Neural cell (in vitro differentiated cells): ENCODE data around the gene ZMAT5. TPM values are rescaled to one million over a fixed set of nuclear protein-coding genes. Genes with fewer than 3 reads are reported as not detected.

ENCODE experiments used
- H2AFZ ChIP-seq: fragments of 200-600, 300-800 bp; sonication (generic), shearing (Covaris generic); 2 replicates; pipeline ENCODE4 v1.6.0; 2014; ENCODE audit warnings: low read depth, mild to moderate bottlenecking, antibody characterized with exemption, low read length, moderate library complexity
- H3F3A ChIP-seq: fragments of 200-600 bp; shearing (Covaris generic); 2 replicates; pipeline ENCODE4 v1.6.1; 2016; ENCODE audit warnings: mild to moderate bottlenecking, moderate library complexity, mixed read lengths, antibody characterized with exemption, low read length; ENCODE audit not compliant: insufficient read depth, poor library complexity, severe bottlenecking
- H3K27ac ChIP-seq: fragments of 200-600, 300-800 bp; sonication (generic), shearing (Covaris generic); 2 replicates; pipeline ENCODE4 v1.5.1; 2014; ENCODE audit warnings: mild to moderate bottlenecking, low read length, moderate library complexity
- H3K27me3 ChIP-seq: fragments of 300-800, 200-600 bp; sonication (generic), shearing (Covaris generic); 2 replicates; pipeline ENCODE4 v1.6.0; 2014; ENCODE audit warnings: mild to moderate bottlenecking, low read depth, low read length, moderate library complexity; ENCODE audit not compliant: insufficient read depth
- H3K36me3 ChIP-seq: fragments of 300-800, 200-600 bp; sonication (generic), shearing (Covaris generic); 2 replicates; pipeline ENCODE4 v1.5.1; 2014; ENCODE audit warnings: mild to moderate bottlenecking, antibody characterized with exemption, low read length, moderate library complexity; ENCODE audit not compliant: insufficient read depth
- H3K4me2 ChIP-seq: fragments of 300-800, 200-600 bp; sonication (generic), shearing (Covaris generic); 2 replicates; pipeline ENCODE4 v1.6.0; 2014; ENCODE audit warnings: mild to moderate bottlenecking, low read length
- H3K4me3 ChIP-seq: fragments of 300-800, 200-600 bp; sonication (generic), shearing (Covaris generic); 2 replicates; pipeline ENCODE4 v1.5.1; 2014; ENCODE audit warnings: mild to moderate bottlenecking, low read length, moderate library complexity
- H3K79me2 ChIP-seq: fragments of 200-600 bp; shearing (Covaris generic); replicated peaks from 2 replicates; pipeline ENCODE4 v1.6.0; 2014; ENCODE audit warnings: mild to moderate bottlenecking, low read length, moderate library complexity; ENCODE audit not compliant: insufficient read depth
- H3K9ac ChIP-seq: fragments of 300-800, 200-600 bp; sonication (generic), shearing (Covaris generic); 2 replicates; pipeline ENCODE4 v1.6.1; 2016; ENCODE audit warnings: mild to moderate bottlenecking, low read length, mixed read lengths
- H3K9me2 ChIP-seq: fragments of 200-600 bp; shearing (Covaris generic); 2 replicates; pipeline ENCODE4 v1.6.1; 2016; ENCODE audit warnings: mild to moderate bottlenecking, low read length, mixed read lengths; ENCODE audit not compliant: insufficient read depth
- H3K9me3 ChIP-seq: fragments of 200-600, 300-800 bp; sonication (generic), shearing (Covaris generic); 2 replicates; pipeline ENCODE4 v1.6.1; 2016; ENCODE audit warnings: mild to moderate bottlenecking, mixed run types, low read length, moderate library complexity, mixed read lengths
- H4K20me1 ChIP-seq: fragments of 200-600 bp; shearing (Covaris generic); 2 replicates; pipeline ENCODE4 v1.6.1; 2016; ENCODE audit warnings: mild to moderate bottlenecking, mixed run types; ENCODE audit not compliant: insufficient read depth
- EP300 ChIP-seq: fragments of 450-650 bp; conservative IDR thresholded peaks from 2 replicates; pipeline ENCODE4 v1.6.1; 2014; ENCODE audit warnings: antibody characterized with exemption, mild to moderate bottlenecking, moderate library complexity; ENCODE audit not compliant: poor library complexity, severe bottlenecking
- MXI1 ChIP-seq: fragments of 450-650 bp; conservative IDR thresholded peaks from 2 replicates; pipeline ENCODE4 v1.6.1; 2014; ENCODE audit warnings: antibody characterized with exemption, mild to moderate bottlenecking; ENCODE audit not compliant: poor library complexity, severe bottlenecking
- RAD21 ChIP-seq: fragments of 450-650 bp; conservative IDR thresholded peaks from 2 replicates; pipeline ENCODE4 v1.6.1; 2014; ENCODE audit warnings: antibody characterized with exemption, mild to moderate bottlenecking, moderate library complexity
- TAF1 ChIP-seq: IDR thresholded peaks from 2 replicates; pipeline ENCODE4 v1.6.1; 2012; ENCODE audit warnings: low read depth
- polyA plus RNA-seq: library from polyadenylated mRNA; depleted of rRNA; stranded (reverse); fragments of >200 nt; gene quantifications from 2 replicates; pipeline ENCODE4 v1.2.3, GENCODE V29; 2014
- TF ChIP-seq, protein P1 (sequence below): fragments of 450-650 bp; IDR thresholded peaks from 2 replicates; pipeline ENCODE4 v1.5.1; 2014; ENCODE audit warnings: antibody characterized with exemption, mild to moderate bottlenecking, moderate library complexity; ENCODE audit not compliant: poor library complexity, severe bottlenecking
- TF ChIP-seq, protein P2 (sequence below): IDR thresholded peaks from 2 replicates; pipeline ENCODE4 v1.6.1; 2012; ENCODE audit warnings: borderline replicate concordance

The ZMAT5 gene
- polyA plus RNA-seq, 1 donor from 2014 or later, result 54.9 TPM

DNA sequence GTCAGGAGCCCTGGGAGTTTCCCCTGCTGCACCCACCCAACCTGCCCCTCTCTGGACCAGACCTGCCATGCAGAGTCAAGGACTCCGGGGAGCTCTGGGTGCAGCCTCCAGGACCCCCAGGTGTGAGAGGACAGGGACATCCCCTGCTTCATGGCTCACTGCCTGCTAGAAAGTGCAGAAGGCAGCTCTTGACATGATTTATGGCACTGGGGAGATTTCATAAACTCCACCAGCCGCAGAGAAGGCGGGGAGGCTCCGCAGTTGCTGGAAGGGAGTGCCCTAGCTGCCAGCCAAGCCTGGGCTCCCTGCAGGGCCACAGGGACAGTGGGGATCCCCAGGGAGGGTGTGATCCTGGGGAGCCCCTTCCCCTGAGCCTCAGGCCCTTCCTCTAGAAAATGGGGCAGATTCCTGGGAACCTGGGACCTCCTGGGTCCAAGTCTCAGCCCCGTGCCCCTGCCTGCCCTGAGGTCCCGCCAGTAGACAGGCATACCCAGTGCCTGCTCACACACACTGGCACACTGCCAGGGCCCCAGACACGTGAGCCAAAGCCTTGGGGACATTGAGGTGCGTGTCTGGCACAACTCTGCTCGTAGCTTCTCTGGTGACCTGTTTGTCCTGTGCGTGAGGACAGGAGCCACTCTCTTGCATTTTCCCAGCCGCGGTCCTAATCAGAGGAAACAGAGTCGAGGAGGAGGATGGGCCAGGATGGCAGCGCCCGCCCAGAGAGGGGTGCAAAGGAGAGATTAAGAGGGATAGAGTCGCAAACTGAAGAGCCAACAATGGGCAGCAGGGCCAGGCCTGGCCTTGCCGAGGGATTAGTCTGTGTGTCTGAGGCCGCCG is 33.2 kb downstream of the ZMAT5 start:
- Histone ChIP-seq H3K79me2 (no peaks in the 10 kb centered on the region), H3K9me2 (no peaks in the 10 kb centered on the region), H4K20me1 (no peaks in the 10 kb centered on the region), H3F3A (no peaks in the 10 kb centered on the region), H3K36me3 (no peaks in the 10 kb centered on the region), H3K9ac (no peak overlapping the region), H3K4me2 (no peak overlapping the region), H3K27me3 (no peaks in the 10 kb centered on the region), H3K9me3 (no peaks in the 10 kb centered on the region), H3K4me3 (no peak overlapping the region), H2AFZ (no peak overlapping the region), H3K27ac (no peak overlapping the region)
- no peak for TF ChIP-seq TAF1
- TF ChIP-seq EP300, result no peak
- TF ChIP-seq RAD21, result no peak

GRCh38 chr22:29732883-29733282 is 33.9 kb downstream of the ZMAT5 start:
- no peaks in the 10 kb centered on the region for H3K9me2 ChIP-seq
- no peaks in the 10 kb centered on the region for H3K27me3 ChIP-seq
- H3F3A ChIP-seq, result no peaks in the 10 kb centered on the region
- H3K4me2 ChIP-seq, result no peak overlapping the region
- H3K9ac ChIP-seq, result no peak overlapping the region
- no peak overlapping the region for H3K4me3 ChIP-seq
- H4K20me1 ChIP-seq, result no peaks in the 10 kb centered on the region
- H2AFZ ChIP-seq, result no peak overlapping the region
- H3K36me3 ChIP-seq, result no peaks in the 10 kb centered on the region
- H3K9me3 ChIP-seq, result no peaks in the 10 kb centered on the region
- TF ChIP-seq, protein P1, sequence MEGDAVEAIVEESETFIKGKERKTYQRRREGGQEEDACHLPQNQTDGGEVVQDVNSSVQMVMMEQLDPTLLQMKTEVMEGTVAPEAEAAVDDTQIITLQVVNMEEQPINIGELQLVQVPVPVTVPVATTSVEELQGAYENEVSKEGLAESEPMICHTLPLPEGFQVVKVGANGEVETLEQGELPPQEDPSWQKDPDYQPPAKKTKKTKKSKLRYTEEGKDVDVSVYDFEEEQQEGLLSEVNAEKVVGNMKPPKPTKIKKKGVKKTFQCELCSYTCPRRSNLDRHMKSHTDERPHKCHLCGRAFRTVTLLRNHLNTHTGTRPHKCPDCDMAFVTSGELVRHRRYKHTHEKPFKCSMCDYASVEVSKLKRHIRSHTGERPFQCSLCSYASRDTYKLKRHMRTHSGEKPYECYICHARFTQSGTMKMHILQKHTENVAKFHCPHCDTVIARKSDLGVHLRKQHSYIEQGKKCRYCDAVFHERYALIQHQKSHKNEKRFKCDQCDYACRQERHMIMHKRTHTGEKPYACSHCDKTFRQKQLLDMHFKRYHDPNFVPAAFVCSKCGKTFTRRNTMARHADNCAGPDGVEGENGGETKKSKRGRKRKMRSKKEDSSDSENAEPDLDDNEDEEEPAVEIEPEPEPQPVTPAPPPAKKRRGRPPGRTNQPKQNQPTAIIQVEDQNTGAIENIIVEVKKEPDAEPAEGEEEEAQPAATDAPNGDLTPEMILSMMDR, result no peak
- no peak for TF ChIP-seq EP300
- no peak for TF ChIP-seq TAF1
- TF ChIP-seq RAD21, result no peak
- TF ChIP-seq, protein P2, sequence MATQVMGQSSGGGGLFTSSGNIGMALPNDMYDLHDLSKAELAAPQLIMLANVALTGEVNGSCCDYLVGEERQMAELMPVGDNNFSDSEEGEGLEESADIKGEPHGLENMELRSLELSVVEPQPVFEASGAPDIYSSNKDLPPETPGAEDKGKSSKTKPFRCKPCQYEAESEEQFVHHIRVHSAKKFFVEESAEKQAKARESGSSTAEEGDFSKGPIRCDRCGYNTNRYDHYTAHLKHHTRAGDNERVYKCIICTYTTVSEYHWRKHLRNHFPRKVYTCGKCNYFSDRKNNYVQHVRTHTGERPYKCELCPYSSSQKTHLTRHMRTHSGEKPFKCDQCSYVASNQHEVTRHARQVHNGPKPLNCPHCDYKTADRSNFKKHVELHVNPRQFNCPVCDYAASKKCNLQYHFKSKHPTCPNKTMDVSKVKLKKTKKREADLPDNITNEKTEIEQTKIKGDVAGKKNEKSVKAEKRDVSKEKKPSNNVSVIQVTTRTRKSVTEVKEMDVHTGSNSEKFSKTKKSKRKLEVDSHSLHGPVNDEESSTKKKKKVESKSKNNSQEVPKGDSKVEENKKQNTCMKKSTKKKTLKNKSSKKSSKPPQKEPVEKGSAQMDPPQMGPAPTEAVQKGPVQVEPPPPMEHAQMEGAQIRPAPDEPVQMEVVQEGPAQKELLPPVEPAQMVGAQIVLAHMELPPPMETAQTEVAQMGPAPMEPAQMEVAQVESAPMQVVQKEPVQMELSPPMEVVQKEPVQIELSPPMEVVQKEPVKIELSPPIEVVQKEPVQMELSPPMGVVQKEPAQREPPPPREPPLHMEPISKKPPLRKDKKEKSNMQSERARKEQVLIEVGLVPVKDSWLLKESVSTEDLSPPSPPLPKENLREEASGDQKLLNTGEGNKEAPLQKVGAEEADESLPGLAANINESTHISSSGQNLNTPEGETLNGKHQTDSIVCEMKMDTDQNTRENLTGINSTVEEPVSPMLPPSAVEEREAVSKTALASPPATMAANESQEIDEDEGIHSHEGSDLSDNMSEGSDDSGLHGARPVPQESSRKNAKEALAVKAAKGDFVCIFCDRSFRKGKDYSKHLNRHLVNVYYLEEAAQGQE, result no peak
- no peak for TF ChIP-seq MXI1
- H3K27ac ChIP-seq, result no peak overlapping the region
- no peaks in the 10 kb centered on the region for H3K79me2 ChIP-seq
